SK-N-SH (cell line): ENCODE measurements around the gene NCAN. TPM values are rescaled to one million over a fixed set of nuclear protein-coding genes. Genes with fewer than 3 reads are reported as not detected.

Source experiments
- CTCF ChIA-PET: fragments of 300-600, 350-600 bp; formaldehyde crosslinking; extraction: SDS; loops from one replicate; lab custom pipeline; 2021; lab: Yijun Ruan, JAX
- POLR2A ChIA-PET: fragments of 350-600 bp; sonication (Branson Sonifier 250); formaldehyde crosslinking; extraction: SDS; loops from one replicate; lab custom pipeline; 2020; ENCODE audit warnings: antibody characterized with exemption, inconsistent platforms; lab: Yijun Ruan, JAX
- DNase-seq: peaks from one replicate; pipeline ENCODE4 v3.0.0; 2012
- H2AFZ ChIP-seq: fragments of 200-600 bp; sonication (generic); 2 replicates; pipeline ENCODE4 v1.8.1; 2016; ENCODE audit warnings: antibody characterized with exemption, mild to moderate bottlenecking, low read depth
- H3F3A ChIP-seq: fragments of 200-600 bp; sonication (generic); replicated peaks from 2 replicates; pipeline ENCODE3; 2016; ENCODE audit warnings: antibody characterized with exemption, mild to moderate bottlenecking; ENCODE audit not compliant: insufficient read depth
- H3K27ac ChIP-seq, 2 experiments: fragments of 200-500 bp in 1 of 2; fragments of 200-600 bp in 1 of 2; sonication (Bioruptor generic) in 1 of 2; sonication (generic), shearing (Covaris generic) in 1 of 2; 2 replicates each; pipeline versions ENCODE4 v1.5.1 to v1.6.1; 2014 to 2016; ENCODE audit warnings: low read depth in 2 of 2, inconsistent platforms in 1 of 2, low read length in 1 of 2, mild to moderate bottlenecking in 1 of 2, mixed read lengths in 1 of 2
- H3K27me3 ChIP-seq: fragments of 200-600 bp; sonication (generic), shearing (Covaris generic); 2 replicates; pipeline ENCODE4 v1.6.1; 2016; ENCODE audit warnings: mixed run types; ENCODE audit not compliant: insufficient read depth
- H3K36me3 ChIP-seq, 2 experiments: fragments of 200-500 bp in 1 of 2; fragments of 200-600 bp in 1 of 2; sonication (Bioruptor generic) in 1 of 2; sonication (generic) in 1 of 2; replicated peaks in 1 of 2; 2 replicates each; pipeline versions ENCODE3 to v1.5.1; 2014 to 2016; ENCODE audit warnings: low read length in 1 of 2, mild to moderate bottlenecking in 1 of 2; ENCODE audit not compliant: insufficient read depth in 2 of 2, control insufficient read depth in 1 of 2
- H3K4me1 ChIP-seq, 2 experiments: fragments of 200-500 bp in 1 of 2; fragments of 200-600 bp in 1 of 2; sonication (Bioruptor generic) in 1 of 2; sonication (generic), shearing (Covaris generic) in 1 of 2; 2 replicates each; pipeline versions ENCODE4 v1.5.1 to v1.6.1; 2014 to 2016; ENCODE audit warnings: low read depth in 1 of 2, low read length in 1 of 2, mixed run types in 1 of 2; ENCODE audit not compliant: insufficient read depth in 2 of 2, control insufficient read depth in 1 of 2
- H3K4me2 ChIP-seq: fragments of 200-600 bp; sonication (generic), shearing (Covaris generic); 2 replicates; pipeline ENCODE4 v1.6.1; 2017; ENCODE audit warnings: mixed run types
- H3K4me3 ChIP-seq, 2 experiments: fragments of 200-500 bp in 1 of 2; fragments of 200-600 bp in 1 of 2; sonication (Bioruptor generic) in 1 of 2; sonication (generic), shearing (Covaris generic) in 1 of 2; 2 replicates each; pipeline versions ENCODE4 v1.5.1 to v1.8.1; 2014 to 2016; ENCODE audit warnings: low read depth in 2 of 2, inconsistent platforms in 1 of 2, low read length in 1 of 2, mild to moderate bottlenecking in 1 of 2, mixed read lengths in 1 of 2, moderate library complexity in 1 of 2
- H3K79me2 ChIP-seq: fragments of 200-600 bp; sonication (generic); 2 replicates; pipeline ENCODE4 v1.8.1; 2017; ENCODE audit warnings: mild to moderate bottlenecking; ENCODE audit not compliant: insufficient read depth
- H3K9ac ChIP-seq: fragments of 200-600 bp; sonication (generic); 2 replicates; pipeline ENCODE4 v1.6.1; 2017; ENCODE audit warnings: mixed run types
- H3K9me2 ChIP-seq: fragments of 200-600 bp; sonication (generic); 2 replicates; pipeline ENCODE4 v1.6.1; 2017; ENCODE audit warnings: mixed run types
- H3K9me3 ChIP-seq: fragments of 200-600 bp; sonication (generic); 2 replicates; pipeline ENCODE4 v1.6.1; 2017; ENCODE audit warnings: mixed run types, mild to moderate bottlenecking, moderate library complexity
- H4K20me1 ChIP-seq: fragments of 200-600 bp; sonication (generic); 2 replicates; pipeline ENCODE4 v1.6.1; 2017; ENCODE audit warnings: mild to moderate bottlenecking, mixed run types; ENCODE audit not compliant: insufficient read depth
- ELF1 ChIP-seq: IDR thresholded peaks from 2 replicates; pipeline ENCODE4 v1.4.0; 2012
- EZH2phosphoT487 ChIP-seq: fragments of 200-600 bp; sonication (generic); IDR thresholded peaks from 2 replicates; pipeline ENCODE4 v1.6.1; 2017; ENCODE audit warnings: low read depth, mixed run types, mild to moderate bottlenecking, antibody characterized with exemption, moderate library complexity, borderline replicate concordance
- GATA2 ChIP-seq: sonication (generic); formaldehyde crosslinking; IDR thresholded peaks from 2 replicates; pipeline ENCODE4 v1.5.0; 2020; ENCODE audit warnings: mild to moderate bottlenecking, missing genetic modification reagents
- MEF2A ChIP-seq: IDR thresholded peaks from 2 replicates; pipeline ENCODE4 v1.4.0; 2012; ENCODE audit warnings: low read depth, borderline replicate concordance
- MXI1 ChIP-seq: IDR thresholded peaks from 2 replicates; pipeline ENCODE4 v1.6.1; 2012; ENCODE audit warnings: mild to moderate bottlenecking, low read depth, low read length, improper control_type of control experiment
- POLR2AphosphoS5 ChIP-seq: IDR thresholded peaks from 2 replicates; pipeline ENCODE4 v1.6.1; 2012; ENCODE audit warnings: low read depth, low read length
- TAF1 ChIP-seq: IDR thresholded peaks from 2 replicates; pipeline ENCODE4 v1.6.1; 2012; ENCODE audit warnings: low read depth, mild to moderate bottlenecking, low read length, moderate library complexity, borderline replicate concordance
- TEAD4 ChIP-seq: IDR thresholded peaks from 2 replicates; pipeline ENCODE4 v1.4.0; 2012; ENCODE audit warnings: mild to moderate bottlenecking, borderline replicate concordance; ENCODE audit not compliant: insufficient read depth
- WGBS: methylation state at CpG from one replicate; pipeline ENCODE4 v1.1.6; 2017; ENCODE audit warnings: low lambda C conversion rate; 5-methylcytosine and 5-hydroxymethylcytosine counted together
- polyA plus RNA-seq, 3 experiments: library from polyadenylated mRNA; depleted of rRNA; stranded (reverse); fragments of >200 nt; gene quantifications; 2 replicates each; pipeline ENCODE4 v1.2.3, GENCODE V29; 2012
- TF ChIP-seq, protein P1 (sequence below): IDR thresholded peaks from 2 replicates; pipeline ENCODE4 v1.4.0; 2012; ENCODE audit warnings: low read depth
- TF ChIP-seq, protein P2 (sequence below): fragments of 150-350 bp; IDR thresholded peaks from 2 replicates; pipeline ENCODE4 v1.6.1; 2017; ENCODE audit warnings: antibody characterized with exemption, low read length, low read depth, borderline replicate concordance
- TF ChIP-seq, protein P3 (sequence below): IDR thresholded peaks from 2 replicates; pipeline ENCODE4 v1.6.1; 2012; ENCODE audit warnings: mild to moderate bottlenecking, low read depth, low read length, moderate library complexity

NCAN gene
- polyA plus RNA-seq, 1 of the 3 experiments (the other 2 are of a cell fraction) = 0.03 TPM

GRCh38 chr19:19276851-19277250 is 65.1 kb downstream of the NCAN start:
- no peak overlapping the region for H3K4me2 ChIP-seq
- no peak overlapping the region for H3K4me3 ChIP-seq
- no peaks in the 10 kb centered on the region for H3K27me3 ChIP-seq
- H3K27ac ChIP-seq = no peak overlapping the region
- peaks cover 3% of the 10 kb centered on the region for H3F3A ChIP-seq
- no peaks in the 10 kb centered on the region for H4K20me1 ChIP-seq
- peak; percentile 22 for DNase-seq
- CTCF ChIA-PET = interaction anchor here (1.6 kb wide), 1 partner anchor 37 kb away, joined by 3 read pairs; no protein-coding TSS in a partner anchor
- TF ChIP-seq EZH2phosphoT487 (no peak), ELF1 (no peak)
- peaks cover 0 to 20% of the 10 kb centered on the region in 2 experiments; a peak in 1 of 4 replicates for H3K4me1 ChIP-seq
- H3K79me2 ChIP-seq = no peaks in the 10 kb centered on the region
- no peaks in the 10 kb centered on the region for H3K9me2 ChIP-seq
- POLR2A ChIA-PET = no interaction called here
- H3K36me3 ChIP-seq = peaks cover 0 to 60% of the 10 kb centered on the region in 2 experiments
- H3K9me3 ChIP-seq = no peaks in the 10 kb centered on the region
- H3K9ac ChIP-seq = no peak overlapping the region
- WGBS = 95% methylated on average over 10 of the region's 20 CpGs
- H2AFZ ChIP-seq = no peak overlapping the region

- H3K4me2 ChIP-seq = no peak overlapping the region
- H2AFZ ChIP-seq = no peak overlapping the region
- no peak overlapping the region for H3K4me3 ChIP-seq
- no peak overlapping the region for H3K9ac ChIP-seq
- WGBS = 100% methylated on average over 5 of the region's 7 CpGs
- no peaks in the 10 kb centered on the region for H3K27me3 ChIP-seq
- TF ChIP-seq GATA2 (CRISPR knock-in tag) = no peak
- TF ChIP-seq EZH2phosphoT487 = no peak
- TF ChIP-seq, protein P1, sequence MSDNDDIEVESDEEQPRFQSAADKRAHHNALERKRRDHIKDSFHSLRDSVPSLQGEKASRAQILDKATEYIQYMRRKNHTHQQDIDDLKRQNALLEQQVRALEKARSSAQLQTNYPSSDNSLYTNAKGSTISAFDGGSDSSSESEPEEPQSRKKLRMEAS = no peak
- no peak for TF ChIP-seq MEF2A
- TF ChIP-seq POLR2AphosphoS5 = no peak
- TF ChIP-seq, all 33 proteins: peak for 0
- H4K20me1 ChIP-seq = no peaks in the 10 kb centered on the region
- peak; percentile 18 for DNase-seq
- peaks cover 3% of the 10 kb centered on the region for H3F3A ChIP-seq
- peaks cover 0 to 60% of the 10 kb centered on the region in 2 experiments for H3K36me3 ChIP-seq
- H3K4me1 ChIP-seq = peaks cover 0 to 16% of the 10 kb centered on the region in 2 experiments; a peak in 1 of 4 replicates
- no peaks in the 10 kb centered on the region for H3K9me2 ChIP-seq
- POLR2A ChIA-PET = no interaction called here
- H3K27ac ChIP-seq = no peak overlapping the region; a peak in 1 of 4 replicates
- CTCF ChIA-PET = interaction anchor here (0.8 to 0.9 kb wide), 2 partner anchors 64 to 104 kb away, joined by 3 read pairs; no protein-coding TSS in a partner anchor
- H3K9me3 ChIP-seq = no peaks in the 10 kb centered on the region
- no peaks in the 10 kb centered on the region for H3K79me2 ChIP-seq
Measured at GRCh38 chr19:19278315-19278714, 66.6 kb downstream of the NCAN start.

DNA sequence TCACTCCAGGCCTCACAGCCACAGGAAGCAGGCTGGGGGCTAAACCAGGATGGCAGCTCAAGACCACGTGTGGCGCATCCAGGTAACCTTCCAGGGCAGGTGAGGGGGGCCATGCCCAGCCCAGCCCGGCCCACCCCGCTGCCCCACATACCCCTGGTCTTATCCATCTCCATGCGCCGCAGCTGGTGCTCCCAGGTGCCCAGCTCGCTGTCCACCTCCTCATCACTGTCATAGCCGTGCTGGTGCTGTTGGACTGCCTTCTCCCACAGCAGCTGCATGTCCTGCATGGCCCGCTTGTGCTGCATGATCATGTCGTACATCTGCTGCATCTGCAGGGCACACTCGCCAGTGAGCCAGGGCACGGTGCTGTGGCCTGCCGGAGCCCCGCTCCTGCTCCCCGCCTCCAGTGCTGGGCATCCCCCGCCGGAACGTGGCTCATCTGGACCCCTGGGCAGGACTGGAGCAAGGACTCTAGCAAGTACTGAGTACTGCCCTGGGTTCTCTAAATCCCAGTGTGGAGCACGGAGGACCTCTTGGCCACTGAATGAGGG is 67.4 kb downstream of the NCAN start:
- WGBS = 89% methylated on average over 9 of the region's 19 CpGs
- TF ChIP-seq POLR2AphosphoS5 (no peak), GATA2 (CRISPR knock-in tag) (no peak), EZH2phosphoT487 (no peak), ELF1 (no peak), MXI1 (no peak), TEAD4 (no peak), TAF1 (no peak)
- TF ChIP-seq, protein P2, sequence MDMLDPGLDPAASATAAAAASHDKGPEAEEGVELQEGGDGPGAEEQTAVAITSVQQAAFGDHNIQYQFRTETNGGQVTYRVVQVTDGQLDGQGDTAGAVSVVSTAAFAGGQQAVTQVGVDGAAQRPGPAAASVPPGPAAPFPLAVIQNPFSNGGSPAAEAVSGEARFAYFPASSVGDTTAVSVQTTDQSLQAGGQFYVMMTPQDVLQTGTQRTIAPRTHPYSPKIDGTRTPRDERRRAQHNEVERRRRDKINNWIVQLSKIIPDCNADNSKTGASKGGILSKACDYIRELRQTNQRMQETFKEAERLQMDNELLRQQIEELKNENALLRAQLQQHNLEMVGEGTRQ = no peak
- TF ChIP-seq, protein P1 = no peak
- TF ChIP-seq, protein P3, sequence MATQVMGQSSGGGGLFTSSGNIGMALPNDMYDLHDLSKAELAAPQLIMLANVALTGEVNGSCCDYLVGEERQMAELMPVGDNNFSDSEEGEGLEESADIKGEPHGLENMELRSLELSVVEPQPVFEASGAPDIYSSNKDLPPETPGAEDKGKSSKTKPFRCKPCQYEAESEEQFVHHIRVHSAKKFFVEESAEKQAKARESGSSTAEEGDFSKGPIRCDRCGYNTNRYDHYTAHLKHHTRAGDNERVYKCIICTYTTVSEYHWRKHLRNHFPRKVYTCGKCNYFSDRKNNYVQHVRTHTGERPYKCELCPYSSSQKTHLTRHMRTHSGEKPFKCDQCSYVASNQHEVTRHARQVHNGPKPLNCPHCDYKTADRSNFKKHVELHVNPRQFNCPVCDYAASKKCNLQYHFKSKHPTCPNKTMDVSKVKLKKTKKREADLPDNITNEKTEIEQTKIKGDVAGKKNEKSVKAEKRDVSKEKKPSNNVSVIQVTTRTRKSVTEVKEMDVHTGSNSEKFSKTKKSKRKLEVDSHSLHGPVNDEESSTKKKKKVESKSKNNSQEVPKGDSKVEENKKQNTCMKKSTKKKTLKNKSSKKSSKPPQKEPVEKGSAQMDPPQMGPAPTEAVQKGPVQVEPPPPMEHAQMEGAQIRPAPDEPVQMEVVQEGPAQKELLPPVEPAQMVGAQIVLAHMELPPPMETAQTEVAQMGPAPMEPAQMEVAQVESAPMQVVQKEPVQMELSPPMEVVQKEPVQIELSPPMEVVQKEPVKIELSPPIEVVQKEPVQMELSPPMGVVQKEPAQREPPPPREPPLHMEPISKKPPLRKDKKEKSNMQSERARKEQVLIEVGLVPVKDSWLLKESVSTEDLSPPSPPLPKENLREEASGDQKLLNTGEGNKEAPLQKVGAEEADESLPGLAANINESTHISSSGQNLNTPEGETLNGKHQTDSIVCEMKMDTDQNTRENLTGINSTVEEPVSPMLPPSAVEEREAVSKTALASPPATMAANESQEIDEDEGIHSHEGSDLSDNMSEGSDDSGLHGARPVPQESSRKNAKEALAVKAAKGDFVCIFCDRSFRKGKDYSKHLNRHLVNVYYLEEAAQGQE = no peak

More for the DNA sequence above, 67.4 kb downstream of the NCAN start:
- Histone ChIP-seq H4K20me1 (no peaks in the 10 kb centered on the region), H3K4me2 (no peak overlapping the region), H3K4me1 (peaks cover 0 to 12% of the 10 kb centered on the region in 2 experiments; a peak in 1 of 4 replicates), H3K9me2 (no peaks in the 10 kb centered on the region), H3K9me3 (no peaks in the 10 kb centered on the region), H3K79me2 (no peaks in the 10 kb centered on the region), H3K27me3 (no peaks in the 10 kb centered on the region), H3F3A (no peaks in the 10 kb centered on the region), H3K27ac (no peak overlapping the region; a peak in 1 of 4 replicates), H3K4me3 (no peak overlapping the region), H3K9ac (no peak overlapping the region), H2AFZ (no peak overlapping the region), H3K36me3 (peaks cover 0 to 65% of the 10 kb centered on the region in 2 experiments)
- ChIA-PET POLR2A (no interaction called here), CTCF (interaction anchor here (0.9 kb wide), 1 partner anchor 105 kb away, joined by 3 read pairs; no protein-coding TSS in a partner anchor)
- no peak for DNase-seq
